ENCODE data around the gene CNOT2. TPM values are rescaled to one million over a fixed set of nuclear protein-coding genes. Genes with fewer than 3 reads are reported as not detected.
A peak's percentile ranks its signal among the peaks of the same experiment; 100 is the strongest.

Gene CNOT2
- total RNA-seq, 1 donor from 2014 or later, result 48.7 TPM

DNA sequence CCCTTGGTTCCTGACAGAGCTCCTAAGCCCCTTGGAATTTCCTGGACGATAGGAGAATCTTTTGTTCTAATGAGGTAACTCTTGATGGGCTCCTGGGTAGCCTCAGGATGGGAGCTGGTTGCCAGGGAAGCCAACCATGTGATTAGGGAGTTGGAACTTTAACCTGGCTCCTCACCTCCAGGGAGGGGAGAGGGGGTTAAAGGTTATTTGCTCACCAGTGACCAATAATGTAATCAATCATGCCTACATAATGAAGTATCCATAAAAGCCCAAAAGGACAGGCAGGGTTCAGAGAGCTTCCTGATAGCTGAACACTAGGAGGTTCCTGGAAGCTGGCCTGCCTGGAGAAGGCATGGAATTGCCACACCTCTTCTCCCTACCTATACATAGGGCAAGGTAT is 6.2 kb upstream of the CNOT2 start:
- Mint-ChIP-seq H3K27me3 (ENCODE audit: low read depth) (no peaks in the 10 kb centered on the region), H3K27ac (ENCODE audit: unreplicated experiment) (no peak overlapping the region), H3K4me1 (ENCODE audit: low read depth) (peaks cover 5% of the 10 kb centered on the region), H3K9me3 (ENCODE audit: low read depth) (peaks cover 3% of the 10 kb centered on the region), H3K36me3 (ENCODE audit: low read depth) (peaks cover 12% of the 10 kb centered on the region), H3K4me3 (ENCODE audit: unreplicated experiment) (no peak overlapping the region)
- no peak for DNase-seq (ENCODE audit: low spot score)
- TF ChIP-seq, protein P1, sequence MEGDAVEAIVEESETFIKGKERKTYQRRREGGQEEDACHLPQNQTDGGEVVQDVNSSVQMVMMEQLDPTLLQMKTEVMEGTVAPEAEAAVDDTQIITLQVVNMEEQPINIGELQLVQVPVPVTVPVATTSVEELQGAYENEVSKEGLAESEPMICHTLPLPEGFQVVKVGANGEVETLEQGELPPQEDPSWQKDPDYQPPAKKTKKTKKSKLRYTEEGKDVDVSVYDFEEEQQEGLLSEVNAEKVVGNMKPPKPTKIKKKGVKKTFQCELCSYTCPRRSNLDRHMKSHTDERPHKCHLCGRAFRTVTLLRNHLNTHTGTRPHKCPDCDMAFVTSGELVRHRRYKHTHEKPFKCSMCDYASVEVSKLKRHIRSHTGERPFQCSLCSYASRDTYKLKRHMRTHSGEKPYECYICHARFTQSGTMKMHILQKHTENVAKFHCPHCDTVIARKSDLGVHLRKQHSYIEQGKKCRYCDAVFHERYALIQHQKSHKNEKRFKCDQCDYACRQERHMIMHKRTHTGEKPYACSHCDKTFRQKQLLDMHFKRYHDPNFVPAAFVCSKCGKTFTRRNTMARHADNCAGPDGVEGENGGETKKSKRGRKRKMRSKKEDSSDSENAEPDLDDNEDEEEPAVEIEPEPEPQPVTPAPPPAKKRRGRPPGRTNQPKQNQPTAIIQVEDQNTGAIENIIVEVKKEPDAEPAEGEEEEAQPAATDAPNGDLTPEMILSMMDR (IDR thresholded peaks at IDR 0.05), result no peak

DNA sequence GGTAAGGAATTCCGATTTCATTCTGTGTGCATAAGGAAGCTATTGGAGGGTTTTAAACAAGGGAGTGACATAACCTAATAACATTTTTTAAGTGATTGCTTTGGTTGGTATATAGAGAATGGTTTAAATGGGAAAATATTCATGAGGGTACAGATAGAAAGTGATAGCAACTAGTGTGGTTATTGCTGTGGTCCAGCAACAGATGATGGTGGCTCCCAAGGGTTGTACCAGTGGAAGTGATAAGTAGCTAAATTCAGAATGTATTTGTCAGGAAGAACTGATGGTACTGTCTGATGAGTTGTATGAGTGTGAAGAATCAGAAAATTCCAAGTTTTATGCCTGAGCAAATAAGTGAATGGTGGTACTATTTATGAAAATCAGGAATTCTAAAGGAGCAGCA is 2.6 kb upstream of the CNOT2 start:
- peaks cover 12% of the 10 kb centered on the region for H3K36me3 Mint-ChIP-seq (ENCODE audit: low read depth)
- H3K4me3 Mint-ChIP-seq (ENCODE audit: unreplicated experiment), result no peak overlapping the region
- no peak for DNase-seq (ENCODE audit: low spot score)
- no peak overlapping the region for H3K27ac Mint-ChIP-seq (ENCODE audit: unreplicated experiment)
- no peaks in the 10 kb centered on the region for H3K27me3 Mint-ChIP-seq (ENCODE audit: low read depth)
- peaks cover 3% of the 10 kb centered on the region for H3K9me3 Mint-ChIP-seq (ENCODE audit: low read depth)
- peaks cover 30% of the 10 kb centered on the region for H3K4me1 Mint-ChIP-seq (ENCODE audit: low read depth)
- TF ChIP-seq, protein P1 (IDR thresholded peaks at IDR 0.05), result no peak

DNA sequence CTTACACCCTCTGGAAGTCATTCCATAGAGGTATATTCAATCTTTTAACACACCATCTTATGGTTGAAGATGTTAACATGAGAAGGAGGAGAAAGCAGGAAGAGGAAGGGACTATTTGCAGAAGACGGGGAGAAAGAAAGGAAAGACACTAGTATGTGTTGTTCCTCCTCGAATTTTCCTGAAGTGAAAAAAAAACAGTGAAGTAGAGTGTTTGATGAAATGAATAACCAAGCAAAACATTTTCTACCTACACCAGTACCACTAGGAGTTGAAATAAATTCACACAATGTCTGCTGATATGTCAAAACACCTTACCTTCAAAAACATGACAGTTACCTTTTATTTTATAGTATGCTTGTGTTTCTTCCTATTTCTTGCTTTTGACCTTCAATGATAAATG is 1.4 kb upstream of the CNOT2 start:
- Mint-ChIP-seq H3K36me3 (ENCODE audit: low read depth) (peaks cover 10% of the 10 kb centered on the region), H3K27ac (ENCODE audit: unreplicated experiment) (peak overlapping the region; percentile 99), H3K27me3 (ENCODE audit: low read depth) (no peaks in the 10 kb centered on the region), H3K4me1 (ENCODE audit: low read depth) (peaks cover 40% of the 10 kb centered on the region), H3K9me3 (ENCODE audit: low read depth) (no peaks in the 10 kb centered on the region), H3K4me3 (ENCODE audit: unreplicated experiment) (peak overlapping the region; percentile 100)
- DNase-seq (ENCODE audit: low spot score), result no peak
- TF ChIP-seq, protein P1 (IDR thresholded peaks at IDR 0.05), result no peak

DNA sequence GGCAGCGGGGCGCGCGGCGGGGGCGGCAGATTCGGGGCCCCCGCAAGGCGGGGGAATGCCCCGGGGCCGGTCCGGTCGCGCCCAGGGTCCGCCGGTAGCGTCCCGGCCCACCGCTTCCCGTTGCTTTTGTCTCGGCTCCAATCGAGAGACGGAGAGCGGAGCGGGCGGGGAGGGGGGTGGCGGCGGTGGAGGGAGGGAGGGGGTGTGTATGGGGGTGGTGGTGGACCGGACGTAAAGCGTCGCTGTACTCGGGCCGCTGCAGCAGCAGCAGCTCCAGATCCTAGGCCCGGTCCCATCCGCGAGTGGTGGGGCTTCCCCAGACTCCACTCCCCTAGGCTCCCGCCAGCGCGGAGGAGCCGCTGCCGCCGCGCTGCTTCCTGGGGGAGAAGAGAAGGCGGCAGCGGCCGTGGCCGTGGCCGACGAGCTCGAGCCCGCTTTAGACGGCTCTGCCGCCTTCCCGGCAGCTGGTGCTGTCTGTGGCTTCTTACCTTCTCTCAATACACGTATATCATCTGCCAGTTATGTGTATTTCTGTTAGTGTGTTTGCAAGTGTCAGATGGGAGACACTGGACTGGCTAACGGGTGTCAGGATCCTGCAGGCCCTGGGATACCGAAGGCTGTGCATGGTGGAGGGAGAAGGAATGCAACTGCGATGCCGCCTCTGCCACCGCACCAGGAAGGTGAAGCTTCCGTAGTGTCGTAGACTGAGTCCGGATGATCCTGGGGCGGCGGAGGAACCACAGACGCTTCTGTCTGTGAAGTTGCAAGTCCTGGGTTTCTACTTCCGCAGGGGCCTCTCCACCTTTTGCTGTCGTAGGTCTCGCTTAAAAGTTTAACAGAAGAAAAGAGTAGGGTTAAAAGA is 508 bp downstream of the CNOT2 start:
- Mint-ChIP-seq H3K4me3 (ENCODE audit: unreplicated experiment) (peak overlapping the region; percentile 100), H3K36me3 (ENCODE audit: low read depth) (peaks cover 7% of the 10 kb centered on the region), H3K27me3 (ENCODE audit: low read depth) (no peaks in the 10 kb centered on the region), H3K27ac (ENCODE audit: unreplicated experiment) (peak overlapping the region; percentile 99), H3K9me3 (ENCODE audit: low read depth) (no peaks in the 10 kb centered on the region), H3K4me1 (ENCODE audit: low read depth) (peaks cover 57% of the 10 kb centered on the region)
- TF ChIP-seq, protein P1 (IDR thresholded peaks at IDR 0.05), result no peak
- no peak for DNase-seq (ENCODE audit: low spot score)

GRCh38 chr12:70244409-70244808 is 1.2 kb downstream of the CNOT2 start:
- peaks cover 6% of the 10 kb centered on the region for H3K36me3 Mint-ChIP-seq (ENCODE audit: low read depth)
- no peak for DNase-seq (ENCODE audit: low spot score)
- H3K27me3 Mint-ChIP-seq (ENCODE audit: low read depth), result no peaks in the 10 kb centered on the region
- H3K27ac Mint-ChIP-seq (ENCODE audit: unreplicated experiment), result peak overlapping the region; percentile 99
- peak overlapping the region; percentile 97 for H3K4me3 Mint-ChIP-seq (ENCODE audit: unreplicated experiment)
- H3K4me1 Mint-ChIP-seq (ENCODE audit: low read depth), result peaks cover 60% of the 10 kb centered on the region
- H3K9me3 Mint-ChIP-seq (ENCODE audit: low read depth), result no peaks in the 10 kb centered on the region
- TF ChIP-seq, protein P1 (IDR thresholded peaks at IDR 0.05), result no peak
